HG03558 (cell line): ENCODE results near the gene MRLN.
"Not testable (repeated sequence)": the region's sequence is repeated elsewhere in the genome, so short reads cannot be mapped to it uniquely, and the experiment has no call there.

Experiments used
- ATAC-seq: cut with Tn5 transposase; IDR thresholded peaks from one replicate; pipeline ENCODE4 v1.9.1; 2021; ENCODE audit warnings: moderate number of reproducible peaks; ENCODE audit not compliant: unreplicated experiment; ENCODE audit errors: extremely low read depth

MRLN gene

GRCh38 chr10:59748834-59749233 is 4.4 kb downstream of the MRLN start:
- peak; percentile 75 for ATAC-seq

GRCh38 chr10:59745163-59745650 is 8.0 kb downstream of the MRLN start:
- ATAC-seq: no peak

GRCh38 chr10:59744762-59745161 is 8.5 kb downstream of the MRLN start:
- not testable (repeated sequence) for ATAC-seq

- not testable (repeated sequence) for ATAC-seq
These were observed 9.1 kb downstream of the MRLN start for GRCh38 chr10:59744156-59744555.

DNA sequence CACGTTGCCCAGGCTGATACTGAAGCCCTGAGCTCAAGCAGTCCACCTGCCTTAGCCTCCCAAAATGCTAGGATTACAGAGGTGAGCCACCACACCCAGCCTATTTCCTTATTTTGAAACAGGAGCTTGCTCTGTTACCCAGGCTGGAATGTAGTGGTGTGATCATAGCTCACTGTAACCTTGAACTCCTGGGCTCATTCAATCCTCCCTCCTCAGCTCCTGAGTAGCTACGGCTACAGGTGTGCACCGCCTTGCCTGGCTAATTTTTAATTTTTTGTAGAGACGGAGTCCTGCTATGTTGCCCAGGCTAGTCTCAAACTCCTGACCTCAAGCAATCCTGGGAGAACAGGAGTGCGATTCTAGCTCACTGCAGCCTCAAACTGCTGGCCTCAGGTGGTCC is 11.7 kb downstream of the MRLN start:
- no peak for ATAC-seq

- ATAC-seq: no peak
These were observed 12.2 kb downstream of the MRLN start for GRCh38 chr10:59741048-59741447.

GRCh38 chr10:59736749-59737148 is 16.5 kb downstream of the MRLN start:
- no peak for ATAC-seq

DNA sequence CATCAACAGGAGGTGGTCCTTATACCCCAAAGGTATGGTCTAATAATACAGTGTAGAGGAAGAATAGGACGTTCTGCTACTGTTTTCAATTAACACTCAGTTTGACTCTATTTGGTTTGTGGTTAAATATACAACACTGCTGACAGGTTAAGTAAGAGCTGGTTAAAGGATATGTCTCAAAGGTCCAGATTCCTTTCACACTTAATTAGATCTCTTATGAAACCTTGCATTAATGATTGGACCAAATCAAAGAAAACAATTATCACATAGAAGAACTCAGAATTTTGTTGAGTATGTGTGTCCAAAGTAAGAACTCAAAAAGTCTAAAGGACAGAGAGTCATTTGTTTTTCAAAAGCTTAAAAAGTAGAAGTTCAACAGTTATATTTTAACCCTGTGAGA is 18.0 kb downstream of the MRLN start:
- no peak for ATAC-seq

DNA sequence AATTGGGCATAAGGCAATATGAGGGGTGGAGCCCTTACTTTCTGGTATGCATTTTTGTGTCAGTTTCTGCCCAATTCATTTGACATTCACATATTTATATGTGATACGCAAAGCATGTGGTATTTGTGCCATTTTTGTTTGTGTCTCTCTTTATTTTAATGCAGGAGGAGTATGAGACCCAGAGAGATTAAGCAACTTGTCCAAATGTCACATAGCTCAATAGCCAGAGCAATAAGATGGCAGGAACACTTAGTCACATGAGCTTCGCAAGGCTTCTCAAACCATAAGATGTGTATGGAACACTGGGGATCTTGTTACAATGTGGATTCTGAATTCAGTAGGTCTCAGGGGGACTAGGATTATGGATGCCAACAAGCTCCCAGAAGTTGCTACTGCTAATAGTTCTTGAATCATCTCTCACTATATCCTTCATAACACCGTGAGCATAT is 19.2 kb downstream of the MRLN start:
- ATAC-seq: no peak

DNA sequence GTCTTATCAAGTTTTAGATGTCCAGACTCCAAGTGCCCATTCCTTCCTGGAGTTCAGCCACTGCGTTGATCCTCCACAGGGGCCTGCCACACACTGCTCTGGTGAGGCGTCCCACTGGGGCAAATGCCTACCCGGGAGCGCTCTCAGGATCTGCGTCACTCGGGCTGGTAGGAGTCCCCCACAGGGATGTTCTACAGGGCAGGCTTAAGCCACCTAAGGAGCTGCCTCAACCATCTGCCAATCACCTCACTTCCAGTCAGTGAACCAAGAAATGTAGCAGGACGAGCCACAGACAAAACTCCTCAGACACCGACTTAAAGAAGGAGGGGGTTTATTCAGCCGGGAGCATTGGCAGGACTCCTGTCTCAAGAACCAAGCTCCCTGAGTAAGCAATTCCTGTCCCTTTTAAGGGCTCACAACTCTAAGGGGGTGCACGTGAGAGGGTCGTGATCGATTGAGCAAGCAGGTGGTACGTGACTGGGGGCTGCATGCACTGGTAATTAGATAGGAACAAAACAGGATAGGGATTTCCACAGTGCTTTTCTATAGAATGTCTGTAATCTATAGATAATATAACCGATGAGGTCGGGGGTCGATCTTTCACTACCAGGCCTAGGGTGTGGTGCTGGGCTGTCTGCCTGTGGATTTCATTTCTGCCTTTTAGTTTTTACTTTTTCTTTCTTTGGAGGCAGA is 19.8 kb downstream of the MRLN start:
- not testable (repeated sequence) for ATAC-seq

DNA sequence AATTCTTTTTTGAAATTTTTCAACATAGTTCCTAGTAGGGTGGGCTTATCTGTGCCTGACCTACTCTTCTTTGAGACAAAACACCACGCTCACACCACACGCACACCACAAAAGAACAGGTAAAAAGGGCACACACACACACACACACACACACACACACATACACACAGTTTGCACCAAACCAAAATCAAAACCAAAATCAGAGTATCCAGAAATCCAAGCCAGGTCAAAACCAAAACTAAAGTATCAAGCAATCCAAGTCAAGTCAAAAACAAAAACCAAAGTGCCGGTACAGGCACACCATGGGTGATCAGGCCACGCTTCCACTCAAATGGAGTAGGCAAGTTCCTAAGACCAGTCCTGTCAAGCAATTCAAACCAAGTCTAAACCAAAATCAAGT is 20.4 kb downstream of the MRLN start:
- ATAC-seq: not testable (repeated sequence)

- not testable (repeated sequence) for ATAC-seq
These were observed 24.1 kb downstream of the MRLN start for GRCh38 chr10:59729167-59729566.

GRCh38 chr10:59724098-59724938 is 28.9 kb downstream of the MRLN start:
- no peak for ATAC-seq

DNA sequence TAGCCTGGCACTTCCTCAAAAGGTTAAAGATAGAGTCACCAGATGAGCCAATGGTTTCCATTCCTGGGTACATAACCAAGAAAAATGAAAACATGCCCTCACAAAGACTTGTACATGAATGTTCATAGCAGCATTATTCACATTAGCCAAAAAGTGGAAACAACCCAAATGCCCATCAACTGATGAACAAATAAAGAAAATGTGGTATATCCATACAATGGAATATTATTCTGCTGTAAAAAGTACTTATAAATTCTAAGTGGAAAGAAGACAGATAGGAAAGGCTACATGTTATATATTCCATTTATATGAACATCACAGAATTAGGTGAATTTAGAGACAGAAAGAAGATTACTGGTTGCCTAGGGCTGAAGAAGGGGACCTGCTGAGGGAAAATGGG is 32.9 kb downstream of the MRLN start:
- ATAC-seq: no peak

GRCh38 chr10:59719374-59719773 is 33.9 kb downstream of the MRLN start:
- ATAC-seq: no peak

DNA sequence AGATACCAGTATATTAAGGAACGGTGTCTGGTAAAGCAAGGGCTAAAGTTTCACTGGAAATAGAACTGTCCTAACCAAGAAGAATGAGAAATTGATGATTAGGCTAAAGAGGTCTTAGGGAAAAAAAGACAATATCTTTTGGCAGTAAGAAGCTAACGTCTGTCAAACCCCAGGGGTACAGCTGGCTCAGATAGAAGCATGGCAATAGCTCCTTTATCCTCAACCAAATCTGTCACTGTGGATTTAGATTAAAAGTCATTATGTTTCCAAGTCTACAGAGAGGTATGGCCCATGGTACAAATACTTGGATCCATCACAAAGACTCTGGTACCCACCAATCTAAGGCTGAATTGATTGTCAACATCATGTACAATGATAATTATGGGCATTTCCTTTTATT is 35.0 kb downstream of the MRLN start:
- no peak for ATAC-seq

DNA sequence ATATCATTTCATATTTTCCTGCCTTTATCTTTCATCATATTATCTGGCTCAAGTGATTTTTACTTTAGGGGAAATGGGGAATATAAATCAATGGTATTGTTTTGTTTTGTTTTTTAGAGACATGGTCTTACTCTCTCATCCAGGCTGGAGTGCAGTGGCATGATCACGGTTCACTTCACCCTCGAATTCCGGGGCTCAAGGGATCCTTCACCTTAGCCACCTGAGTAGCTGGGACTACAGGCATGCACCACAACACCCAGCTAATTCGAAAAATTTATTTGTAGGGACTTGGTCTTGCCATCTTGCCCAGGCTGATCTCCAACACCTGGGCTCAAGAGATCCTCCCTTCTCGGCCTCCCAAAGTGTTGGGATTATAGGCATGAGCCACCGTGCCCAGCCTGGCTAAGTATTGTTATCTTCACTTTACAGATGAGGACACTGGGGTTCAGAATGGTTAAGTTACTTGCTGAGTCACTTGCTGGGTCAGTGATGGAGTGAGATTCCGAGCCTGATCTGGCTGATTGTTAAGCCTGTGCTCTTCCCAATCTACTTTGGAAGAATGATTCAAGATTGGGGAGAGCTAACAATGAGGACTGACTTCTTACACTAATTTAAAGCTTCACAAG is 39.9 kb downstream of the MRLN start:
- ATAC-seq: no peak

GRCh38 chr10:59711871-59712494 is 41.3 kb downstream of the MRLN start:
- ATAC-seq: no peak

GRCh38 chr10:59709395-59710125 is 43.7 kb downstream of the MRLN start, which contains the start of gene SLC16A9:
TSS of gene SLC16A9 (minus strand) at chr10:59709850. CDS start at chr10:59684291, 25,559 bp downstream.
- ATAC-seq: peak; percentile 75
